WERI-Rb-1 (cell line): Measurements from ENCODE around the gene NXPH3.

ENCODE experiments used
- DNase-seq: peaks from one replicate; pipeline ENCODE4 v3.0.0-alpha.2; 2020
- H3K27ac ChIP-seq: fragments of 250-450 bp; sonication (Bioruptor Pico); 2 replicates; pipeline ENCODE4 v1.5.1; 2020; ENCODE audit warnings: mild to moderate bottlenecking, moderate library complexity
- H3K27me3 ChIP-seq: fragments of 250-450 bp; sonication (Bioruptor Pico); 2 replicates; pipeline ENCODE4 v1.5.1; 2021; ENCODE audit warnings: mild to moderate bottlenecking, low read depth, moderate library complexity; ENCODE audit not compliant: insufficient read depth, severe bottlenecking
- H3K36me3 ChIP-seq: fragments of 250-450 bp; sonication (Bioruptor Pico); 2 replicates; pipeline ENCODE4 v1.5.1; 2020; ENCODE audit warnings: mild to moderate bottlenecking, moderate library complexity
- H3K4me3 ChIP-seq: 2 replicates; pipeline ENCODE4 v1.5.1; 2011; ENCODE audit warnings: low read depth, mild to moderate bottlenecking, control low read depth, low read length
- H3K9me3 ChIP-seq: fragments of 250-450 bp; sonication (Bioruptor Pico); 2 replicates; pipeline ENCODE4 v1.5.1; 2021; ENCODE audit warnings: mild to moderate bottlenecking, moderate library complexity; ENCODE audit not compliant: severe bottlenecking
- TF ChIP-seq, protein P1 (sequence below): IDR thresholded peaks from 2 replicates; pipeline ENCODE4 v1.5.1; 2011; ENCODE audit warnings: low read depth, mild to moderate bottlenecking, control low read depth, inconsistent platforms, low read length

The NXPH3 gene

GRCh38 chr17:49575679-49576087, at the start of gene NXPH3:
Gene NXPH3, plus strand, starts transcription at chr17:49575871. Its CDS starts 349 bp downstream, at chr17:49576220.
- peaks cover 5% of the 10 kb centered on the region for H3K27me3 ChIP-seq
- peak; percentile 88 for DNase-seq

DNA sequence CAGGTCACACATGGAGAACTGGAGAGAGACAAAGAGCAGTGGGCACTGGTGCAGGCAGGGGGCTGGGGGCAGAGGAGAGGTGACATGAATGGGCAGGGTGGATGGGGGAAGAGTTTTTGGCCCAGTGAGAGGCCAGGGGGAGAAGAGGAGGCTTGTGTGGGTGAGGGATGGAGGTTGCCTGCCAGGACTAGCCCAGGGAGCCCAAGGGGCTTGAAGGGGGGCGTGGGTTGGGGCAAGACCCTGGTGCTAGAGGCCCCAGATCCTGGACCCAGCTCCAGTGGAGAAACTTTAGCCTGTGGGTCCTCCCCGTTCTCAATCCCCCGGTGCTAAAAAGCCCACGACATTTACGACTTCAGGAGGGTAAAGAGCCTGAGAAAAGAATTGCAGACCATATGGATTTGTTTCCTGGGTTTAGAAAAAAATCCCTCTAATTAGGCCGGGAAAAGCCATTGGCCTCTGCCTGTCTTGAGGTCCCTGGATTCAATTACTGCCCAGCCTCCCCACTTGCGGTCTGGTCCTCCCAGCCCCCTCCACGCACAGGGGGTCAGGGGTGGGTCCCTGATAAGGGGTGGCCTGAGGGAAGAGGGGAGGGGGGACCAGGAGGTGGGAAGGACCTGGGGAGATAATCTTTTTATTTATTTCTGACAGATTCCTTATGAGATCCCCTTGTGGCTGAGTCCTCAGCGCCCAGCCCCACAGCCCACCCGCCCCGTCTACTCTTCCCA, 47.6 kb upstream of the NXPH3 start:
- Histone ChIP-seq H3K27me3 (no peaks in the 10 kb centered on the region), H3K36me3 (no peaks in the 10 kb centered on the region), H3K4me3 (peak overlapping the region; percentile 8; the same call in 1 of the 2 replicates), H3K9me3 (no peaks in the 10 kb centered on the region), H3K27ac (peak overlapping the region; percentile 61)
- DNase-seq = peak; percentile 64
- TF ChIP-seq, protein P1, sequence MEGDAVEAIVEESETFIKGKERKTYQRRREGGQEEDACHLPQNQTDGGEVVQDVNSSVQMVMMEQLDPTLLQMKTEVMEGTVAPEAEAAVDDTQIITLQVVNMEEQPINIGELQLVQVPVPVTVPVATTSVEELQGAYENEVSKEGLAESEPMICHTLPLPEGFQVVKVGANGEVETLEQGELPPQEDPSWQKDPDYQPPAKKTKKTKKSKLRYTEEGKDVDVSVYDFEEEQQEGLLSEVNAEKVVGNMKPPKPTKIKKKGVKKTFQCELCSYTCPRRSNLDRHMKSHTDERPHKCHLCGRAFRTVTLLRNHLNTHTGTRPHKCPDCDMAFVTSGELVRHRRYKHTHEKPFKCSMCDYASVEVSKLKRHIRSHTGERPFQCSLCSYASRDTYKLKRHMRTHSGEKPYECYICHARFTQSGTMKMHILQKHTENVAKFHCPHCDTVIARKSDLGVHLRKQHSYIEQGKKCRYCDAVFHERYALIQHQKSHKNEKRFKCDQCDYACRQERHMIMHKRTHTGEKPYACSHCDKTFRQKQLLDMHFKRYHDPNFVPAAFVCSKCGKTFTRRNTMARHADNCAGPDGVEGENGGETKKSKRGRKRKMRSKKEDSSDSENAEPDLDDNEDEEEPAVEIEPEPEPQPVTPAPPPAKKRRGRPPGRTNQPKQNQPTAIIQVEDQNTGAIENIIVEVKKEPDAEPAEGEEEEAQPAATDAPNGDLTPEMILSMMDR = no peak

More at GRCh38 chr17:49575679-49576087, at the start of gene NXPH3:
- peak within 1 kb of the TSS; percentile 71 for H3K4me3 ChIP-seq
- H3K27ac ChIP-seq = peak within 1 kb of the TSS; percentile 7; the same call in 1 of the 2 replicates
- no peaks in the 10 kb centered on the region; the same call in 1 of the 2 replicates for H3K36me3 ChIP-seq
- TF ChIP-seq, protein P1 = peak; percentile 64
- H3K9me3 ChIP-seq = no peaks in the 10 kb centered on the region

- Histone ChIP-seq H3K27me3 (no peaks in the 10 kb centered on the region), H3K4me3 (no peak overlapping the region), H3K36me3 (no peaks in the 10 kb centered on the region), H3K27ac (peak overlapping the region; percentile 61), H3K9me3 (no peaks in the 10 kb centered on the region)
- TF ChIP-seq, protein P1 = no peak
- DNase-seq = no peak
These were observed 46.7 kb upstream of the NXPH3 start for GRCh38 chr17:49528966-49529365.

DNA sequence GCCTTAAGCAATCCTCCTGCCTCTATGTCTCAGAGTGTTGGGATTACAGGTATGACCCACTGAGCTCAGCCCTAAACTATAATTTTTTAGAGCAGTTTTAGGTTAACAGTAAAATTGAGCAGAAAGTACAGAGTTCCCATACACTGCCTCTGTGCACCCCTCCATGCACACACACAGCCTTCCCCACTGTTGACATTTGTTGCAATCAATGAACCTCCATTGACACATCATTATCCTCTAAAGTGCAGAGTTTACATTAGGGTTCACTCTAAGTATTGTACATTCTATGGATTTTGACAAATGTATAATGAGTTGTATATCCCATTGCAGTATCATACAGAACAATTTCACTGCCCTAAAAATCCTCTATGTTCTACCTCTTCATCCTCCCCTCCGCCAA, 45.6 kb upstream of the NXPH3 start:
- TF ChIP-seq, protein P1 = no peak
- no peak overlapping the region for H3K4me3 ChIP-seq
- no peaks in the 10 kb centered on the region for H3K27me3 ChIP-seq
- H3K36me3 ChIP-seq = no peaks in the 10 kb centered on the region
- no peak overlapping the region for H3K27ac ChIP-seq
- no peak for DNase-seq
- H3K9me3 ChIP-seq = no peaks in the 10 kb centered on the region

DNA sequence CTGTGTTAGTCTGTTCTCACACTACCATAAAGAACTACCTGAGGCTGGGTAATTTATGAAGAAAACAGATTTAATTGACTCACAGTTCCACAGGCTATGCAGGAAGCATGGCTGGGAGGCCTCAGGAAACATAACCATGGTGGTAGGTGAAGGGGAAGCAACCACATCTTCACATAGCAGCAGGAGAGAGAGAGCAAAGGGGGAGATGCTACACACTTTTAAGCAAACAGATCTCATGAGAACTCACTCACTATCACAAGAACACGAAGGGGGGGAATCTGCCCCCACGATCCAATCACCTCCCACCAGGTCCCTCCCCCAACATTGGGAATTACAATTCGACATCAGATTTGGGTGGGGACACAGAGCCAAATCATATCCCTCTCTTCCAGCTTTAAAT, 31.8 kb upstream of the NXPH3 start:
- Histone ChIP-seq H3K36me3 (no peaks in the 10 kb centered on the region), H3K27me3 (no peaks in the 10 kb centered on the region), H3K27ac (no peak overlapping the region), H3K9me3 (no peaks in the 10 kb centered on the region), H3K4me3 (no peak overlapping the region)
- no peak for DNase-seq
- TF ChIP-seq, protein P1 = no peak
